KMS-11 (cell line): ENCODE measurements around the gene SCNM1.
A peak's percentile ranks its signal among the peaks of the same experiment; 100 is the strongest.

Experiments used
- H2AFZ ChIP-seq: fragments of 200-600 bp; sonication (generic); 2 replicates; pipeline ENCODE4 v1.6.1; 2016; ENCODE audit warnings: antibody characterized with exemption, mixed run types, low read depth
- H3K27ac ChIP-seq: fragments of 200-600 bp; sonication (generic); 2 replicates; pipeline ENCODE4 v1.6.1; 2016; ENCODE audit warnings: mild to moderate bottlenecking, mixed run types
- H3K27me3 ChIP-seq: fragments of 200-600 bp; sonication (generic); 2 replicates; pipeline ENCODE4 v1.6.1; 2017; ENCODE audit warnings: mild to moderate bottlenecking, low read depth, mixed run types, moderate library complexity; ENCODE audit not compliant: insufficient read depth
- H3K36me3 ChIP-seq: fragments of 200-600 bp; sonication (generic); 2 replicates; pipeline ENCODE4 v1.6.1; 2017; ENCODE audit warnings: mild to moderate bottlenecking, mixed run types; ENCODE audit not compliant: insufficient read depth
- H3K4me1 ChIP-seq: fragments of 200-600 bp; sonication (generic); 2 replicates; pipeline ENCODE4 v1.6.1; 2016; ENCODE audit warnings: mild to moderate bottlenecking, low read depth, mixed run types; ENCODE audit not compliant: poor library complexity, severe bottlenecking
- H3K4me2 ChIP-seq: fragments of 200-600 bp; sonication (generic); 2 replicates; pipeline ENCODE4 v1.7.0; 2016; ENCODE audit warnings: mild to moderate bottlenecking, mixed run types
- H3K4me3 ChIP-seq: fragments of 200-600 bp; sonication (generic); IDR thresholded peaks from 2 replicates; pipeline ENCODE4 v1.6.1; 2017; ENCODE audit warnings: low read depth, low read length, mixed read lengths; ENCODE audit not compliant: insufficient read depth
- H3K79me2 ChIP-seq: fragments of 200-600 bp; sonication (generic); 2 replicates; pipeline ENCODE4 v1.6.1; 2016; ENCODE audit warnings: low read depth, mixed run types; ENCODE audit not compliant: insufficient read depth
- H3K9ac ChIP-seq: fragments of 200-600 bp; sonication (generic); 2 replicates; pipeline ENCODE4 v1.6.1; 2016; ENCODE audit warnings: mild to moderate bottlenecking, mixed run types
- H4K20me1 ChIP-seq: fragments of 200-600 bp; sonication (generic); 2 replicates; pipeline ENCODE4 v1.6.1; 2016; ENCODE audit warnings: mild to moderate bottlenecking, mixed run types; ENCODE audit not compliant: insufficient read depth
- CTCF ChIP-seq: fragments of 200-600 bp; sonication (generic); conservative IDR thresholded peaks from 2 replicates; pipeline ENCODE4 v1.6.1; 2017; ENCODE audit warnings: low read depth, mild to moderate bottlenecking, antibody characterized with exemption, low read length, moderate library complexity, mixed read lengths

The SCNM1 gene

GRCh38 chr1:151143057-151143435 is 22.9 kb upstream of the SCNM1 start:
- Histone ChIP-seq H3K4me3 (no peak overlapping the region), H2AFZ (no peak overlapping the region), H3K27me3 (peaks cover 37% of the 10 kb centered on the region), H3K36me3 (no peaks in the 10 kb centered on the region), H3K9ac (no peak overlapping the region), H3K79me2 (no peaks in the 10 kb centered on the region), H3K27ac (no peak overlapping the region), H3K4me2 (no peak overlapping the region), H3K4me1 (peaks cover 13% of the 10 kb centered on the region), H4K20me1 (no peaks in the 10 kb centered on the region)
- no peak for TF ChIP-seq CTCF

- no peak overlapping the region for H3K4me2 ChIP-seq
- no peak overlapping the region for H3K9ac ChIP-seq
- TF ChIP-seq CTCF: no peak
- peaks cover 13% of the 10 kb centered on the region for H3K4me1 ChIP-seq
- no peak overlapping the region for H3K4me3 ChIP-seq
- no peak overlapping the region for H3K27ac ChIP-seq
- no peak overlapping the region for H2AFZ ChIP-seq
- no peaks in the 10 kb centered on the region for H4K20me1 ChIP-seq
- H3K27me3 ChIP-seq: peaks cover 42% of the 10 kb centered on the region
- no peaks in the 10 kb centered on the region for H3K79me2 ChIP-seq
- H3K36me3 ChIP-seq: no peaks in the 10 kb centered on the region
Observed at GRCh38 chr1:151143986-151144385, 22.0 kb upstream of the SCNM1 start.

GRCh38 chr1:151144474-151145303 is 21.3 kb upstream of the SCNM1 start:
- Histone ChIP-seq H4K20me1 (no peaks in the 10 kb centered on the region), H3K4me3 (no peak overlapping the region), H3K4me1 (peaks cover 13% of the 10 kb centered on the region), H3K9ac (no peak overlapping the region), H3K4me2 (no peak overlapping the region), H2AFZ (no peak overlapping the region), H3K27ac (no peak overlapping the region), H3K27me3 (peaks cover 42% of the 10 kb centered on the region), H3K79me2 (no peaks in the 10 kb centered on the region), H3K36me3 (no peaks in the 10 kb centered on the region)
- TF ChIP-seq CTCF: no peak

- Histone ChIP-seq H3K4me1 (peaks cover 13% of the 10 kb centered on the region), H3K27me3 (peaks cover 42% of the 10 kb centered on the region), H3K4me2 (peak overlapping the region; percentile 86), H3K4me3 (peak overlapping the region; percentile 100), H3K9ac (no peak overlapping the region), H3K36me3 (no peaks in the 10 kb centered on the region), H2AFZ (peak overlapping the region; percentile 99; the same call in 1 of the 2 replicates), H4K20me1 (no peaks in the 10 kb centered on the region), H3K79me2 (no peaks in the 10 kb centered on the region), H3K27ac (no peak overlapping the region)
- no peak for TF ChIP-seq CTCF
Observed at GRCh38 chr1:151145304-151146071, 20.5 kb upstream of the SCNM1 start.
